Cardiac muscle cell (in vitro differentiated cells and primary cell): ENCODE results near the gene RPN2. TPM values are rescaled to one million over a fixed set of nuclear protein-coding genes. Genes with fewer than 3 reads are reported as not detected.
A peak's percentile ranks its signal among the peaks of the same experiment; 100 is the strongest.

Experiments used
- DNase-seq, 2 donors: peaks; one replicate each; pipeline versions ENCODE4 v3.0.0 to v3.0.0-alpha.2; 2010 to 2017; ENCODE audit warnings: low read depth in 1 of 2, low spot score in 1 of 2
- H3K27ac ChIP-seq: fragments of 200-600 bp; sonication (generic); 2 replicates; pipeline ENCODE4 v1.5.1; 2016
- H3K27me3 ChIP-seq: fragments of 200-600 bp; sonication (generic); 2 replicates; pipeline ENCODE4 v1.6.0; 2016; ENCODE audit warnings: control low read depth
- H3K36me3 ChIP-seq: fragments of 200-600 bp; sonication (generic); 2 replicates; pipeline ENCODE4 v1.5.1; 2016; ENCODE audit warnings: control low read depth
- H3K4me1 ChIP-seq: fragments of 200-600 bp; sonication (generic); 2 replicates; pipeline ENCODE4 v1.8.1; 2017; ENCODE audit warnings: low read depth, mild to moderate bottlenecking, mixed run types
- H3K4me3 ChIP-seq: fragments of 200-600 bp; sonication (generic); 2 replicates; pipeline ENCODE4 v1.5.1; 2016; ENCODE audit warnings: mild to moderate bottlenecking
- H3K9me3 ChIP-seq: fragments of 200-600 bp; sonication (generic); 2 replicates; pipeline ENCODE4 v1.5.1; 2017; ENCODE audit warnings: low read depth, mild to moderate bottlenecking, control low read depth
- CTCF ChIP-seq: IDR thresholded peaks from 2 replicates; pipeline ENCODE4 v1.5.1; 2012; ENCODE audit warnings: low read depth, mild to moderate bottlenecking, low read length
- polyA plus RNA-seq: library from polyadenylated mRNA; unstranded; fragments of >200 nt; fragmentation: Nextera tagmentation; extraction: Ambion mirVana; gene quantifications from 2 replicates; pipeline ENCODE4 v1.2.1, GENCODE V29; 2016
- total RNA-seq: library from RNA; depleted of rRNA; stranded (reverse); fragments of >200 nt; gene quantifications from 2 replicates; pipeline ENCODE4 v1.2.3, GENCODE V29; 2016

The RPN2 gene
- total and polyA plus RNA-seq, 2 experiments from 2014 or later: 150 to 259 TPM

GRCh38 chr20:37219751-37220668 is 40.9 kb downstream of the RPN2 start:
- H3K36me3 ChIP-seq: peaks cover 11% of the 10 kb centered on the region
- no peak overlapping the region for H3K4me3 ChIP-seq
- H3K27ac ChIP-seq: peak overlapping the region; percentile 6

GRCh38 chr20:37220731-37221130 is 41.6 kb downstream of the RPN2 start:
- Histone ChIP-seq H3K27me3 (no peaks in the 10 kb centered on the region), H3K36me3 (peaks cover 17% of the 10 kb centered on the region), H3K4me1 (peaks cover 27% of the 10 kb centered on the region), H3K9me3 (no peaks in the 10 kb centered on the region), H3K4me3 (no peak overlapping the region), H3K27ac (peak overlapping the region; percentile 6)
- no peak for TF ChIP-seq CTCF
- DNase-seq: peak in 1 of 2 donors; percentile 49

More at GRCh38 chr20:37219751-37220668, 40.9 kb downstream of the RPN2 start:
- no peaks in the 10 kb centered on the region for H3K27me3 ChIP-seq
- H3K4me1 ChIP-seq: peaks cover 25% of the 10 kb centered on the region
- H3K9me3 ChIP-seq: no peaks in the 10 kb centered on the region
- TF ChIP-seq CTCF: no peak
- no peak for DNase-seq

GRCh38 chr20:37222086-37222485 is 43.0 kb downstream of the RPN2 start:
- Histone ChIP-seq H3K4me3 (no peak overlapping the region), H3K27ac (peak overlapping the region; percentile 74), H3K36me3 (peaks cover 30% of the 10 kb centered on the region), H3K4me1 (peaks cover 27% of the 10 kb centered on the region), H3K9me3 (no peaks in the 10 kb centered on the region), H3K27me3 (no peaks in the 10 kb centered on the region)
- no peak for TF ChIP-seq CTCF
- DNase-seq: no peak

GRCh38 chr20:37223053-37223452 is 43.9 kb downstream of the RPN2 start:
- peak; percentile 80 to 92 for DNase-seq
- Histone ChIP-seq H3K27me3 (no peaks in the 10 kb centered on the region), H3K36me3 (peaks cover 39% of the 10 kb centered on the region), H3K4me3 (no peak overlapping the region), H3K4me1 (peaks cover 31% of the 10 kb centered on the region), H3K27ac (peak overlapping the region; percentile 74), H3K9me3 (no peaks in the 10 kb centered on the region)
- TF ChIP-seq CTCF: no peak

- H3K36me3 ChIP-seq: peaks cover 43% of the 10 kb centered on the region
- peak overlapping the region; percentile 74 for H3K27ac ChIP-seq
- peaks cover 40% of the 10 kb centered on the region for H3K4me1 ChIP-seq
- H3K9me3 ChIP-seq: no peaks in the 10 kb centered on the region
- no peak for TF ChIP-seq CTCF
- H3K27me3 ChIP-seq: no peaks in the 10 kb centered on the region
- DNase-seq: no peak
- H3K4me3 ChIP-seq: no peak overlapping the region
These were observed 46.0 kb downstream of the RPN2 start for GRCh38 chr20:37225146-37225545.
